Right lobe of liver (tissue), 6 donors: ENCODE results near the gene TAGAP. TPM values are rescaled to one million over a fixed set of nuclear protein-coding genes. Genes with fewer than 3 reads are reported as not detected.
"Not testable (repeated sequence)": the region's sequence is repeated elsewhere in the genome, so short reads cannot be mapped to it uniquely, and the experiment has no call there.

ENCODE experiments used
- ATAC-seq, 4 donors: fragments of 200-7000 bp; cut with Tn5 transposase; one replicate each; pipeline ENCODE4 v1.9.1; 2020; ENCODE audit warnings: mild to moderate bottlenecking in 4 of 4, moderate library complexity in 4 of 4
- DNase-seq, 3 donors: peaks; one replicate each; pipeline ENCODE4 v3.0.0-alpha.2; 2020
- H3K27ac ChIP-seq, 3 donors: fragments of 200-600 bp; one replicate each; pipeline ENCODE4 v1.8.0; 2022
- H3K27me3 ChIP-seq, 2 donors: fragments of 200-600 bp; one replicate each; pipeline ENCODE4 v1.8.0; 2022
- H3K36me3 ChIP-seq, 4 donors: fragments of 200-600 bp; sonication (generic) in 1 of 4; one replicate each; pipeline versions ENCODE4 v1.5.1 to v1.8.0; 2017 to 2022; ENCODE audit warnings: control low read depth in 1 of 4
- H3K4me1 ChIP-seq, 4 donors: fragments of 200-600 bp; sonication (generic) in 1 of 4; one replicate each; pipeline versions ENCODE4 v1.5.1 to v1.8.0; 2017 to 2022; ENCODE audit warnings: control low read depth in 1 of 4
- H3K4me3 ChIP-seq, 3 donors: fragments of 200-600 bp; one replicate each; pipeline ENCODE4 v1.8.0; 2022
- H3K9me3 ChIP-seq, 4 donors: fragments of 200-600 bp; sonication (generic) in 1 of 4; one replicate each; pipeline versions ENCODE4 v1.5.1 to v1.8.0; 2017 to 2022; ENCODE audit warnings: control low read depth in 1 of 4
- POLR2A ChIP-seq: fragments of 450-650 bp; IDR thresholded peaks from one replicate; pipeline ENCODE4 v1.6.1; 2017; ENCODE audit warnings: antibody characterized with exemption, mild to moderate bottlenecking
- WGBS: methylation state at CpG from one replicate; pipeline ENCODE4 v1.1.6; 2018; ENCODE audit warnings: low coverage, low lambda C conversion rate; ENCODE audit not compliant: insufficient coverage; ENCODE audit errors: missing lambda C conversion rate; 5-methylcytosine and 5-hydroxymethylcytosine counted together
- intact Hi-C, 2 donors: fragments of 100-400 bp; cut with DNase I; formaldehyde crosslinking; loops; one replicate each; pipeline versions ENCODE4 v1.11.2 to v1.14.1; 2022
- total RNA-seq, 6 experiments: library from RNA; depleted of rRNA in 2 of 6; stranded (reverse); fragments of >200 nt in 2 of 6; fragmentation: NEBNext Ultra II Directional in 3 of 6; extraction: Animal tissue kit (Norgen Biotek cat#: 25700) in 3 of 6; gene quantifications; one replicate each; pipeline versions ENCODE4 v1.1.0 to v1.2.4, GENCODE V29; 2016 to 2023
- TF ChIP-seq, protein P1 (sequence below), 4 donors: fragments of 200-600 bp in 3 of 4; fragments of 450-650 bp in 1 of 4; IDR thresholded peaks; one replicate each; pipeline versions ENCODE4 v1.5.1 to v1.8.0; 2016 to 2022; ENCODE audit warnings: antibody characterized with exemption in 4 of 4, mild to moderate bottlenecking in 2 of 4
- donor health status: DM: no; HTN: yes; CAD: no.
- donor health status: DM: no; HTN: no; CAD: no.
- donor health status: DM: no; HTN: no; CAD: no.
- donor health status: DM: no; HTN: yes; CAD: no.
- donor health status: DM: no; HTN: yes; CAD: no.

Gene TAGAP
- total RNA-seq, 6 experiments from 2014 or later = 0.13 to 1.8 (median 0.92) TPM

DNA sequence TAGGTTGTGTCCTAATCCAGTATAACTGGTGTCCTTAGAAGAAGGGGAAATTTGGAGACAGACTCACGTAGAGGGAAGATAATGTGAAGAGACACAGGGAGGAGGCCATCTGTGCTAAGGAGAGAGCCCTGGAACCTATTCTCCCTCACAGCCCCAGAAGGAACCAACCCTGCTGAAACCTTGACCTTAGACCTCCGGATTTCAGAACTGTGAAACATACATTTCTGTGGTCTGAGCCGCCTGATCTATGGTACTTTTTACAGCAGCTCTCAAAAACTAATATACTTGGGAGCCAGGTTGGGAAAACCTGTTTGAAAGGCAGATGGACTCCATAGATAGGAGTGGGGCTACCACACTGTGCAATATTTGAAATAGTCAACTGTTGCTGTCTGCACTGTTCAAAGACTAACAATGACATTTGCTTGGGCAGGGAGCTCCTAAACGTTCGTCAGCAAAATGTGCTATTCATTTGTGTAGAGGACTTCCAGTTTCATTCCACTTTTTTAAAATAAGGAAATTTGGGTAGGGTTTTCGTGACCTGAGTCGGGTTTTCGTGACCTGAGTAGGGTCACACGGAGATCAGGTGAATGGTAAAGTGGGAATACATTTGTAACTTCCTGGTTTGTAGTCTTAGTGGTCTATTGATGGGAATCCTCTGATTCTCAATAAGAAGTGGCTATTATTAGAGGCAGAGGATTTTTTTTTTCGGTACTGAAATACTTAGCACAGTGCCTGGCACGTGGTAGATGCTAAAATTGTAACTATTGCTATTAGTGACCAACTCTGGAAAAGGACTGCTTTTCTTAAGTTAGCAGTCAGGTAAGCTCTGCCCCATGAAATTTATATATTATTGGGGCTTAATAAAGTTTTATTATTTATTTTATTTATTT lies 11.4 kb downstream of the TAGAP start:
- Histone ChIP-seq H3K27me3 (no peaks in the 10 kb centered on the region), H3K36me3 (peaks cover 0 to 4% (median 0%) of the 10 kb centered on the region in 4 donors), H3K27ac (no peak overlapping the region), H3K4me1 (peaks cover 0 to 3% (median 0%) of the 10 kb centered on the region in 4 donors), H3K4me3 (no peak overlapping the region), H3K9me3 (no peaks in the 10 kb centered on the region)
- ATAC-seq (peak in 2 of 4 donors; percentile 28 to 36), DNase-seq (no peak)
- intact Hi-C loops = no loop called here
- TF ChIP-seq POLR2A = no peak
- TF ChIP-seq, protein P1, sequence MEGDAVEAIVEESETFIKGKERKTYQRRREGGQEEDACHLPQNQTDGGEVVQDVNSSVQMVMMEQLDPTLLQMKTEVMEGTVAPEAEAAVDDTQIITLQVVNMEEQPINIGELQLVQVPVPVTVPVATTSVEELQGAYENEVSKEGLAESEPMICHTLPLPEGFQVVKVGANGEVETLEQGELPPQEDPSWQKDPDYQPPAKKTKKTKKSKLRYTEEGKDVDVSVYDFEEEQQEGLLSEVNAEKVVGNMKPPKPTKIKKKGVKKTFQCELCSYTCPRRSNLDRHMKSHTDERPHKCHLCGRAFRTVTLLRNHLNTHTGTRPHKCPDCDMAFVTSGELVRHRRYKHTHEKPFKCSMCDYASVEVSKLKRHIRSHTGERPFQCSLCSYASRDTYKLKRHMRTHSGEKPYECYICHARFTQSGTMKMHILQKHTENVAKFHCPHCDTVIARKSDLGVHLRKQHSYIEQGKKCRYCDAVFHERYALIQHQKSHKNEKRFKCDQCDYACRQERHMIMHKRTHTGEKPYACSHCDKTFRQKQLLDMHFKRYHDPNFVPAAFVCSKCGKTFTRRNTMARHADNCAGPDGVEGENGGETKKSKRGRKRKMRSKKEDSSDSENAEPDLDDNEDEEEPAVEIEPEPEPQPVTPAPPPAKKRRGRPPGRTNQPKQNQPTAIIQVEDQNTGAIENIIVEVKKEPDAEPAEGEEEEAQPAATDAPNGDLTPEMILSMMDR (IDR thresholded peaks at IDR 0.05) = no peak
- WGBS = 61% methylated on average over 10 of the region's 11 CpGs

DNA sequence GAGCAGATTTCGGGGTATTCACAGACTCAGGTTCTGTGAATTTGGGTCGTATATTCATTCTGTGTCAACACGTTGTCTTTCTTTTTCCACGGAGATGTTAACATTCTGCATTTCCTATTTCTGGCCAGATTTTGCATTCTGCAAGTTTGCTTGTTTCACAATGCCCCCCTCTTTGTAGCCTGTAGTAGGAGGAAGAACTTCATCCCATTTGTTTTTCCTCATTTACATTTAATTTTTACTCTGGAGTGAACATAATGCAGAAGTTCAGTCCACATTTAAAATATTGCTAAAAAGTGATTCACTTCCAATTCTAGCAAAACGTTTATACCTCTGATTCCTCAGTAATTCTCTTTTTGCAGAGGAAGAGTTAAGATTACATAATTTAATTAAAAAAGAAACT lies 12.9 kb downstream of the TAGAP start:
- H3K27ac ChIP-seq = no peak overlapping the region
- peak in 2 of 4 donors; percentile 19 to 27 for ATAC-seq
- H3K36me3 ChIP-seq = peaks cover 0 to 4% (median 0%) of the 10 kb centered on the region in 4 donors
- no peaks in the 10 kb centered on the region for H3K27me3 ChIP-seq
- no peak for DNase-seq
- TF ChIP-seq, protein P1 (IDR thresholded peaks at IDR 0.05) = no peak
- TF ChIP-seq POLR2A = no peak
- H3K4me1 ChIP-seq = no peaks in the 10 kb centered on the region
- 49% methylated on average over 5 of the region's 5 CpGs for WGBS
- H3K9me3 ChIP-seq = no peaks in the 10 kb centered on the region
- H3K4me3 ChIP-seq = no peak overlapping the region
- intact Hi-C loops = no loop called here

DNA sequence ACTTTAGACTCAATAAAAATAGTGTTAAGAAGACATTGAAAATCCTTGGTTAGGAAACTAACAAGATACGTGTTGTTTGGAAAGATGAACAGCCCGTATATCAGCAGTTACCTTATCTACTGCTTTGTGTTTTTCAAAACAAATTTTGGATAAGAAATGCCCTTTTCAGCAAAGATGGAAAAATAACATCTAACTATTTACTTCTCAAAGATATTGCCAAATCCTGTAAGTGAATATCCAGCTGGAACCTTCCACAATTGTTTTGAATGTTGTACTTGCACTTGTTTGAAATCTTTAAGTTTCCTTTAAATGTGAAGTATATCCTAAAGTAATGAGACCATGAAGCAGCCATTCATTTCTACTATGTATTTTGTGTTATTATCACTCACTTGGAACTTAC lies 14.6 kb downstream of the TAGAP start:
- Histone ChIP-seq H3K4me1 (no peaks in the 10 kb centered on the region), H3K4me3 (no peak overlapping the region), H3K36me3 (peaks cover 0 to 4% (median 0%) of the 10 kb centered on the region in 4 donors), H3K27ac (no peak overlapping the region), H3K9me3 (no peaks in the 10 kb centered on the region), H3K27me3 (no peaks in the 10 kb centered on the region)
- intact Hi-C loops = no loop called here
- DNase-seq (no peak), ATAC-seq (no peak)
- WGBS = 71% methylated on average over 2 of the region's 2 CpGs
- no peak for TF ChIP-seq POLR2A
- TF ChIP-seq, protein P1 (IDR thresholded peaks at IDR 0.05) = no peak

DNA sequence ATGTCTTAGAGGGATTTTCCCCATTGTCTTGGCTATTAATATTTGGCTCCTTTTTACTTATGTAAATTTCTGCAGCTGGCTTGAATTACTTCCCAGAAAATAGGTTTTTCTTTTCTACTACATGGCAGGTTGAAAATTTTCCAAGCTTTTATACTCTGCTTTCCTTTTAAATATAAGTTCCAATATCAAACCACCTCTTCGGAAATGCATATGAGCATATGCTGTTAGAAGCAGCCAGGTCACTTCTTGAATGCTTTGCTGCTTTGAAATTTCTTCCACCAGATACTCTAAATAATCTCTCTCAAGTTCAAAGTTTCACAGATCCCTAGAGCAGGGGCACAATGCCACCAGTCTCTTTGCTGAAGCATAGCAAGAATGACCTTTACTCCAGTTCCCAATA lies 19.6 kb downstream of the TAGAP start:
- H3K4me1 ChIP-seq, H3K36me3 ChIP-seq, H3K27ac ChIP-seq, DNase-seq, intact Hi-C loops, ATAC-seq, H3K27me3 ChIP-seq, H3K4me3 ChIP-seq, H3K9me3 ChIP-seq: not testable (repeated sequence)
- WGBS = 91% methylated on average over 1 of the region's 1 CpG

DNA sequence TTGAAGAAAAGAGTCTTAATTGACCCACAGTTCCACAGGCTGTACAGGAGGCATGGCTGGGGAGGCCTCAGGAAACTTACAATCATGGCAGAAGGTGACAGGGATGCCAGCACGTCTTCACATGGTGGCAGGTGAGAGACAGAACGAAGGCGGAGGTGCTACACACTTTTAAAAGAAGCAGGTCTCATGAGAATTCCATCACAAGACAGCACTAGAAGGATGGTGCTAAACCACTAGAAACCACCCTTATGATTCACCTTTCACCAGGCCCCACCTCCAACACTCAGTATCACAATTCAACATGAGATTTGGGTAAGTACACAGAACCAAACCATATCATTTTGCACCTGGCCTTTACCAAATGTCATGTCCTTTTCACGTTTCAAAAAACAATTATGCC lies 20.9 kb downstream of the TAGAP start:
- no peak for ATAC-seq
- 71% methylated on average over 4 of the region's 4 CpGs for WGBS

More for the DNA sequence above, 20.9 kb downstream of the TAGAP start:
- Histone ChIP-seq H3K27me3 (no peaks in the 10 kb centered on the region), H3K9me3 (no peaks in the 10 kb centered on the region), H3K36me3 (no peaks in the 10 kb centered on the region), H3K4me1 (no peaks in the 10 kb centered on the region), H3K4me3 (no peak overlapping the region), H3K27ac (no peak overlapping the region)
- no peak for DNase-seq
- no peak for TF ChIP-seq POLR2A
- TF ChIP-seq, protein P1 (IDR thresholded peaks at IDR 0.05) = no peak
- intact Hi-C loops = no loop called here
